Measurements from ENCODE around the gene MRPS10.

MRPS10 gene

DNA sequence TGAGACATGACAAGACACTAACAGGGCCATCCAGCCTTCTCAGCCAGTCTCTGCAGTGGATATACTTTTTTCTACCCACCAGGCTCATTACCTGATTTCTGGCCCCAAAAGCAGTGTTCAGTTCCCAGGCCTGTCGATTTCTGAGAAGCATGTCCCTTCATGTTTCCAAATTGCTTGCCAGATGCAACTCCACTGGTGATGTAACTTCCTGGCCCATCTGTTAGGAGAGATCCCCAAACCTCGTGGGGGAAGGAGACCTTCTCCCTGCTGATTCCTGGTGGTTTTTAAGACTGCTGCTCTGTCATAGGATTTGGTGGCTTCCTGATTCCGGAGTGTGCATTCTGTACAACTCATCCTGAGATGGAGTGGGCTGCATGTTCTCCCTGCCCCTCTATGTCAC, 31.6 kb upstream of the MRPS10 start:
- no peak overlapping the region for H2AFZ ChIP-seq (ENCODE audit: low read depth, low read length)
- no peaks in the 10 kb centered on the region for H3K27me3 ChIP-seq (ENCODE audit: low read depth, low read length)
- H3K4me3 ChIP-seq (ENCODE audit: low read length): no peak overlapping the region
- H3K27ac ChIP-seq (ENCODE audit: low read length): no peak overlapping the region
- H3K36me3 ChIP-seq (replicated peaks; ENCODE audit: low read depth, low read length): peaks cover 53% of the 10 kb centered on the region
- no peaks in the 10 kb centered on the region for H3K79me2 ChIP-seq (ENCODE audit: low read length)
- no peak overlapping the region for H3K4me2 ChIP-seq (ENCODE audit: low read length)
- H3K9ac ChIP-seq (ENCODE audit: low read length): no peak overlapping the region
- H3K9me3 ChIP-seq (ENCODE audit: insufficient read depth, low read length): no peaks in the 10 kb centered on the region
- no peaks in the 10 kb centered on the region for H4K20me1 ChIP-seq (ENCODE audit: insufficient read depth, low read length)
- H3K4me1 ChIP-seq (ENCODE audit: low read length): no peaks in the 10 kb centered on the region
- TF ChIP-seq EZH2phosphoT487 (IDR thresholded peaks at IDR 0.05; ENCODE audit: low read depth): no peak
- TF ChIP-seq, protein P1, sequence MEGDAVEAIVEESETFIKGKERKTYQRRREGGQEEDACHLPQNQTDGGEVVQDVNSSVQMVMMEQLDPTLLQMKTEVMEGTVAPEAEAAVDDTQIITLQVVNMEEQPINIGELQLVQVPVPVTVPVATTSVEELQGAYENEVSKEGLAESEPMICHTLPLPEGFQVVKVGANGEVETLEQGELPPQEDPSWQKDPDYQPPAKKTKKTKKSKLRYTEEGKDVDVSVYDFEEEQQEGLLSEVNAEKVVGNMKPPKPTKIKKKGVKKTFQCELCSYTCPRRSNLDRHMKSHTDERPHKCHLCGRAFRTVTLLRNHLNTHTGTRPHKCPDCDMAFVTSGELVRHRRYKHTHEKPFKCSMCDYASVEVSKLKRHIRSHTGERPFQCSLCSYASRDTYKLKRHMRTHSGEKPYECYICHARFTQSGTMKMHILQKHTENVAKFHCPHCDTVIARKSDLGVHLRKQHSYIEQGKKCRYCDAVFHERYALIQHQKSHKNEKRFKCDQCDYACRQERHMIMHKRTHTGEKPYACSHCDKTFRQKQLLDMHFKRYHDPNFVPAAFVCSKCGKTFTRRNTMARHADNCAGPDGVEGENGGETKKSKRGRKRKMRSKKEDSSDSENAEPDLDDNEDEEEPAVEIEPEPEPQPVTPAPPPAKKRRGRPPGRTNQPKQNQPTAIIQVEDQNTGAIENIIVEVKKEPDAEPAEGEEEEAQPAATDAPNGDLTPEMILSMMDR (IDR thresholded peaks at IDR 0.05; ENCODE audit: low read depth, low read length): no peak

DNA sequence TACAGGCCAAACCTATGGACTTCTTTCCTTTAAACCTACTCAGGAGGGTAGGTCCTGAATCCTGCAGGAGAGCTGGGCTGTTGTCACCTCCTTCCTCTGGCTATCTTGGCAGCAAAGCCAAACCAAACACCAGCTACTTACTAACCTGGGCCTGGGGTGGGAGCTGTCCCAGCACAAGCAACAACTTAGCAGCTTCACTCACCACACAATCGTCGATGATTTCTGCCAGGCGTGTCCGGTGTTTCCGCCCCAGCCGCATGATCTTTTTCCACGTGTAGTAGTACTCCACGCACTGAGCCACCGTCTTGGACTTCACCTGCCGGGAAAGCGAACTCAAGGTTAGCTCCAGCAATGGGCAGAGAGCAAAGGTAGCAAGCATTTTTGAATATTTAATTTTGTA, 25.4 kb upstream of the MRPS10 start:
- 0 out of 2 replicates have a peak, but pooled peaks cover under 1% of the 10 kb centered on the region for H3K79me2 ChIP-seq (ENCODE audit: low read length)
- no peaks in the 10 kb centered on the region for H3K27me3 ChIP-seq (ENCODE audit: low read depth, low read length)
- H3K27ac ChIP-seq (ENCODE audit: low read length): no peak overlapping the region
- H2AFZ ChIP-seq (ENCODE audit: low read depth, low read length): no peak overlapping the region
- no peak overlapping the region for H3K4me2 ChIP-seq (ENCODE audit: low read length)
- no peaks in the 10 kb centered on the region for H3K9me3 ChIP-seq (ENCODE audit: insufficient read depth, low read length)
- peaks cover 33% of the 10 kb centered on the region for H3K4me1 ChIP-seq (ENCODE audit: low read length)
- peaks cover 38% of the 10 kb centered on the region for H3K36me3 ChIP-seq (replicated peaks; ENCODE audit: low read depth, low read length)
- no peaks in the 10 kb centered on the region for H4K20me1 ChIP-seq (ENCODE audit: insufficient read depth, low read length)
- H3K4me3 ChIP-seq (ENCODE audit: low read length): no peak overlapping the region
- no peak overlapping the region for H3K9ac ChIP-seq (ENCODE audit: low read length)
- TF ChIP-seq, protein P1 (IDR thresholded peaks at IDR 0.05; ENCODE audit: low read depth, low read length): no peak
- no peak for TF ChIP-seq EZH2phosphoT487 (IDR thresholded peaks at IDR 0.05; ENCODE audit: low read depth)

DNA sequence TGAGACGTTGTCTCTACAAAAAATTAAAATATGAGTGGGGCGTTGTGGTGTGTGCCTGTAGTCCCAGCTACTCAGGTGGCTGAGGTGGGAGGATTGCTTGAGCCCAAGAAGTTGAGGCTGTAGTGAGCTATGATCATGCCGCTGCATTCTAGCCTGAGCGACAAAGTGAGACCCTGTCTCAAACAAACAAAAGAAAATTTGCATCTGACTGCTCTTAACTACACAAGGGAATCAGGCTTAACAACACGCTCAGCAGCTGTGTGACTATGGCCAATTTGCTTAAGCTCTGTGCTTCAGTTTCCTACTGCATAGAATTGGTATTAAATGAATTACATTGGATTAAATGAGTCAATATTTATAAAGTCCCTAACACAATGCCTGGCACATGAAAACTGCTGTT, 24.3 kb upstream of the MRPS10 start:
- H2AFZ ChIP-seq (ENCODE audit: low read depth, low read length): no peak overlapping the region
- no peak overlapping the region for H3K4me3 ChIP-seq (ENCODE audit: low read length)
- H3K4me1 ChIP-seq (ENCODE audit: low read length): peaks cover 45% of the 10 kb centered on the region
- H3K27me3 ChIP-seq (ENCODE audit: low read depth, low read length): no peaks in the 10 kb centered on the region
- TF ChIP-seq EZH2phosphoT487 (IDR thresholded peaks at IDR 0.05; ENCODE audit: low read depth): no peak
- TF ChIP-seq, protein P1 (IDR thresholded peaks at IDR 0.05; ENCODE audit: low read depth, low read length): no peak
- no peaks in the 10 kb centered on the region for H3K9me3 ChIP-seq (ENCODE audit: insufficient read depth, low read length)
- no peak overlapping the region for H3K27ac ChIP-seq (ENCODE audit: low read length)
- H3K79me2 ChIP-seq (ENCODE audit: low read length): 0 out of 2 replicates have a peak, but pooled peaks cover 4% of the 10 kb centered on the region
- H3K4me2 ChIP-seq (ENCODE audit: low read length): no peak overlapping the region
- no peak overlapping the region for H3K9ac ChIP-seq (ENCODE audit: low read length)
- H4K20me1 ChIP-seq (ENCODE audit: insufficient read depth, low read length): no peaks in the 10 kb centered on the region
- H3K36me3 ChIP-seq (replicated peaks; ENCODE audit: low read depth, low read length): peaks cover 40% of the 10 kb centered on the region

DNA sequence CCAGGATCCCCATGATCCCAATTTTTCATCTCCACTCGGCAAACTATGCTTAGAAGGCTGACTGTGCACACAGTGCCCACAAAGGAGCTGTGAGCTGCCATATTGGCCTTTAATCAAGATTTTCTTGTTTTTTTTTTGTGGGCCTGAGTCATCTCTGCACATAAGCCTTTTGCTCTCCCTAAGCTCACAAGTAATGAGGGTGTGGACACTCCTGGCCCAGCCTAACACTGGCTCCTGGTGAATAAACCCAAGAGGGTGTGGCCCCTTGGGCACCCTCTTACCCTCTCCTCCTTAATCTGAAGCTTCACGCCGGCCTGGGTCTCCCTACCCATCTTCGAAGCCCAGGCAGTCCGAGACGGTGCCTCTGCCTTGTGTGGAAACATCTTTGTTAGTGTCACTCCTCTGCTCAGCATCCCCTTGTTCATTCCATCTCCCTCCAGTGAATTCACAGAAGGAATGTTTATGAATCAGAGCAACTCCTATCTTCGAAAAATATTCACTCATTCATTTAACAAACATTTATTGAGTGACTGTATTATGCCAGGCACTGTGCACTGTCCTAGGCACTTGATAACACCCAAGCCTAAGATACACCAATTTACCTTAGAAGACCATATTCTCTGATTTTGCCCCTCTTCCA, 22.2 kb upstream of the MRPS10 start:
- Histone ChIP-seq H3K9ac (ENCODE audit: low read length) (no peak overlapping the region), H3K36me3 (replicated peaks; ENCODE audit: low read depth, low read length) (peaks cover 39% of the 10 kb centered on the region), H3K4me2 (ENCODE audit: low read length) (no peak overlapping the region), H3K4me1 (ENCODE audit: low read length) (peaks cover 60% of the 10 kb centered on the region), H2AFZ (ENCODE audit: low read depth, low read length) (no peak overlapping the region), H3K27me3 (ENCODE audit: low read depth, low read length) (no peaks in the 10 kb centered on the region), H3K79me2 (ENCODE audit: low read length) (0 out of 2 replicates have a peak, but pooled peaks cover 4% of the 10 kb centered on the region), H3K9me3 (ENCODE audit: insufficient read depth, low read length) (no peaks in the 10 kb centered on the region), H3K27ac (ENCODE audit: low read length) (peak overlapping the region; percentile 81), H3K4me3 (ENCODE audit: low read length) (no peak overlapping the region), H4K20me1 (ENCODE audit: insufficient read depth, low read length) (no peaks in the 10 kb centered on the region)
- no peak for TF ChIP-seq EZH2phosphoT487 (IDR thresholded peaks at IDR 0.05; ENCODE audit: low read depth)
- TF ChIP-seq, protein P1 (IDR thresholded peaks at IDR 0.05; ENCODE audit: low read depth, low read length): no peak
